Measurements from ENCODE around the gene LYPD6. TPM values are rescaled to one million over a fixed set of nuclear protein-coding genes. Genes with fewer than 3 reads are reported as not detected.

LYPD6 gene
- total and polyA plus RNA-seq, 2 experiments from 2014 or later: 4.9 to 12.4 TPM

- no peak for TF ChIP-seq REST (IDR thresholded peaks at IDR 0.05; ENCODE audit: unreplicated experiment)
- TF ChIP-seq CTCF (conservative IDR thresholded peaks at IDR 0.05; ENCODE audit: low read depth in 2 of 2): no peak
- no peak for TF ChIP-seq ZNF331 (CRISPR knock-in tag; IDR thresholded peaks at IDR 0.05; ENCODE audit: low read depth)
- no peak for TF ChIP-seq NANOG (IDR thresholded peaks at IDR 0.05; ENCODE audit: borderline replicate concordance)
- TF ChIP-seq CREB1 (CRISPR knock-in tag; IDR thresholded peaks at IDR 0.05; ENCODE audit: low read depth): no peak
These were observed 183.1 kb downstream of the LYPD6 start (continued) for GRCh38 chr2:149513461-149513860.

All from GM23338 (cell line).